Rectal smooth muscle tissue (tissue), 1 donor: Measurements from ENCODE around the gene IQCH.

ENCODE experiments used
- H3K27ac ChIP-seq: one replicate; pipeline ENCODE4 v1.7.0; 2013; ENCODE audit warnings: low read depth, low read length, inconsistent platforms
- H3K27me3 ChIP-seq: one replicate; pipeline ENCODE4 v1.7.0; 2013; ENCODE audit warnings: low read length; ENCODE audit not compliant: control insufficient read depth, insufficient read depth
- H3K36me3 ChIP-seq: one replicate; pipeline ENCODE4 v1.7.0; 2013; ENCODE audit warnings: low read length; ENCODE audit not compliant: control insufficient read depth, insufficient read depth
- H3K4me1 ChIP-seq: one replicate; pipeline ENCODE4 v1.7.0; 2013; ENCODE audit warnings: low read length; ENCODE audit not compliant: control insufficient read depth, insufficient read depth
- H3K4me3 ChIP-seq: one replicate; pipeline ENCODE4 v1.7.0; 2013; ENCODE audit warnings: low read length
- H3K9ac ChIP-seq: one replicate; pipeline ENCODE4 v1.7.0; 2013; ENCODE audit warnings: low read length

Gene IQCH

DNA sequence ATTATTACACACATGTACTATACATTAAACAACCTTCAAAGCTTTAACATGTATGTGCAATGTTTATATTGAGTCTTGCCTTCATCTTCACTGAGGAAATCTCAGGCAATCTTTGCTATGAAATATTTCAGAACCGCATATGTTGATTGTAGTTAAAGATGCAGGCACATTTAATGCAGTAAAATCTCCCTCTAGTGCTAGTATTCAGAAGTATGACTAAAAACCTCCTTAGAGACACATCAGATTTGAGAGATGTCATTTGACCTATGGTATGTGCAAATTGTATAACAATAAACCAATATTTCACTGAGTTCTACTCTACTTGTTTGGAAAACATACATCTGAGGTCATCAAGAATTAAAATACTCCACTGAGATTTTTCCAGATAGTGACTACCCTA lies 142.6 kb downstream of the IQCH start:
- no peak overlapping the region for H3K27ac ChIP-seq
- H3K9ac ChIP-seq: no peak overlapping the region
- no peaks in the 10 kb centered on the region for H3K27me3 ChIP-seq

GRCh38 chr15:67399925-67400324 lies 145.3 kb downstream of the IQCH start:
- Histone ChIP-seq H3K4me3 (no peak overlapping the region), H3K9ac (no peak overlapping the region), H3K27ac (no peak overlapping the region), H3K36me3 (no peaks in the 10 kb centered on the region), H3K27me3 (no peaks in the 10 kb centered on the region), H3K4me1 (no peaks in the 10 kb centered on the region)

More for the DNA sequence above, 142.6 kb downstream of the IQCH start:
- H3K4me1 ChIP-seq: no peaks in the 10 kb centered on the region
- no peak overlapping the region for H3K4me3 ChIP-seq
- no peaks in the 10 kb centered on the region for H3K36me3 ChIP-seq

DNA sequence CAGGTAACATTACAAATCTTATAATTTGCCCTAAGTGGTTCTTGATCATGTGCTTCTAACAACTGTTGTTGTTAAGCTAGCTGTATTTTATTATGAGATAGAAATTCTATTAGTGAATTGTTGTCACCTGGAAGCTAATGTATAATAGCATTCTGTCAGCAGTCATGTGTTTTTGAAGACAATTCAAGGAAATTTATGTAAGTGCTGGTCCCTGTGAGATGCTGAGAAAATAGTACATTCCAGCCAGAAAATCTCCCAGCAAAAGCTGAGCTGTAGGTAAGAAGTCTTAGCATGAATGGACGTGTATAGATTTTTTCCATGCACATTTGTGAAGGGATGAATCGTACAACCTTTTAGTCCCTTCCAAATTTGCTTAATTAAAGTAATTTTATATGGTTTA lies 146.3 kb downstream of the IQCH start:
- Histone ChIP-seq H3K9ac (no peak overlapping the region), H3K27ac (no peak overlapping the region), H3K36me3 (no peaks in the 10 kb centered on the region), H3K4me1 (no peaks in the 10 kb centered on the region), H3K4me3 (no peak overlapping the region), H3K27me3 (no peaks in the 10 kb centered on the region)

GRCh38 chr15:67401336-67401735 lies 146.8 kb downstream of the IQCH start:
- Histone ChIP-seq H3K4me1 (no peaks in the 10 kb centered on the region), H3K36me3 (no peaks in the 10 kb centered on the region), H3K9ac (no peak overlapping the region), H3K27me3 (no peaks in the 10 kb centered on the region), H3K4me3 (no peak overlapping the region), H3K27ac (no peak overlapping the region)

GRCh38 chr15:67403428-67404154 lies 149.0 kb downstream of the IQCH start:
- H3K36me3 ChIP-seq: no peaks in the 10 kb centered on the region
- H3K4me1 ChIP-seq: no peaks in the 10 kb centered on the region
- H3K4me3 ChIP-seq: no peak overlapping the region
- no peak overlapping the region for H3K27ac ChIP-seq
- H3K27me3 ChIP-seq: no peaks in the 10 kb centered on the region
- H3K9ac ChIP-seq: no peak overlapping the region

DNA sequence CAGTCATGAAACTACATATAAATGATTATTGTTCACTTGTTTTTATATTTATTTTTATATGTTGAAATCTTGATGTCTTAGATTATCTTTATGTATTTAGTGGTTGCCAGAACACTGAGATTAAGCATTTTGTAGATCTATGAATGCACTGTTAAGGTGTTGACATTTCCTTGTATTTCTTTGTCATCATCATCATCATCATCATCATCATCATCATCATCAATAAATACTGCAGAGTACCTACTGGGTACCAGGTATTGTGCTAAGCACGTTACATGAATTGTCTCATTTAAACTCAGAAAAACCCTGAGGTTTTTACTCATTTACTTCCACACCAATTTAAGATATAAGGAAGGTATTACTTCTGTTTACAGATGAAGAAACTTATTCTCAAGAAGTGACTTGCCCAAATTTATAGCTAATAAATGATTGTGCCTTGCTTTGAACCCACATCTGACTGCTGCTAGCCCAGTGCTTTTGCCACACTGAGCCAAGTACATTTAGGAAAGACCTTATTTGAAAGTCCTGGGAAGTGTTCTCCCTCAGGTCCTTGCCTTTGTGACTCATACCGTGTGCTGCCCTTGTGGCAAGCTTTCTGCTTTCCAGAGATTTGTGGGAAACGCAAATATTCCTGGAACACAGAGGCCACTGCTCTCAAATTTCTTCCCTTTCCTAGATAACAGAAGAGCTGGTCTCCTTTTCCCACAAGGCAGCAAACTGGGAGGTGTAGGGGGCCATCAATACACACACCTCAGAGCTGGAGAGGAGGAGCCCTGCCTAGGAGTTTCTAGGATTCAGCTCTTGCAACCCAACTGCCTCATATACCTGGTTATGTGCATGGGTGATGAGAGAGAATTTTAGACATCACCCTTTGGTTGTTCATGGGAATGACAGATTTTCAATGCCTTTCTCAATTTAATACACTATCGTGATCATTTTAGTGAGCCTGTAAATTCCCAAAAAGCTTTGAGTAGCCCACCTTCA lies 150.9 kb downstream of the IQCH start:
- H3K36me3 ChIP-seq: no peaks in the 10 kb centered on the region

GRCh38 chr15:67406257-67406861 lies 151.8 kb downstream of the IQCH start:
- H3K36me3 ChIP-seq: no peaks in the 10 kb centered on the region
- H3K27ac ChIP-seq: no peak overlapping the region
- H3K27me3 ChIP-seq: no peaks in the 10 kb centered on the region
- no peak overlapping the region for H3K4me3 ChIP-seq
- no peak overlapping the region for H3K9ac ChIP-seq
- no peaks in the 10 kb centered on the region for H3K4me1 ChIP-seq

More for the DNA sequence above, 150.9 kb downstream of the IQCH start:
- Histone ChIP-seq H3K4me1 (no peaks in the 10 kb centered on the region), H3K27me3 (no peaks in the 10 kb centered on the region), H3K27ac (no peak overlapping the region), H3K9ac (no peak overlapping the region), H3K4me3 (no peak overlapping the region)

GRCh38 chr15:67407786-67408185 lies 153.2 kb downstream of the IQCH start:
- no peak overlapping the region for H3K27ac ChIP-seq
- no peak overlapping the region for H3K4me3 ChIP-seq
- no peaks in the 10 kb centered on the region for H3K4me1 ChIP-seq
- H3K9ac ChIP-seq: no peak overlapping the region
- no peaks in the 10 kb centered on the region for H3K27me3 ChIP-seq
- no peaks in the 10 kb centered on the region for H3K36me3 ChIP-seq

DNA sequence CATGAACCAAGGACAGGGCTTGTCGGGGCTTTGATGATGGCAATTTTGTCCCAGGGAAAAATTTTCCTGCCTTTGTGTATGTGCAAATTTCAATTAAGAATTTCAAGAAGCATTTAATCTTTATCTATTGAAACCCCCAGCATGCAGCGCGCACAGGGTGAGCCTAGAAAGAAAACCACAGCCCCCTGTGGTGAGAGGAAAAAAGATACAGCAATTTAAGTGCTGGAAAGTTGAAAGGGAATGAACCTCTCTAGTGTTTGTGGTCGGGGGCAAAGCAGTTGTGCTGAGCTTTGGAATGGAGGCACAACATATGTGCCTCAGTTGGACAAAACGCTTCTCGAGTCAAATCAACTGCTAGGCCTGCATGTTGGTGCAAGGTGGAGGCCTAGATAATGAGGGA lies 154.6 kb downstream of the IQCH start:
- H3K27me3 ChIP-seq: no peaks in the 10 kb centered on the region
- no peaks in the 10 kb centered on the region for H3K36me3 ChIP-seq
- no peaks in the 10 kb centered on the region for H3K4me1 ChIP-seq
- H3K4me3 ChIP-seq: no peak overlapping the region
- H3K9ac ChIP-seq: no peak overlapping the region
- H3K27ac ChIP-seq: no peak overlapping the region

DNA sequence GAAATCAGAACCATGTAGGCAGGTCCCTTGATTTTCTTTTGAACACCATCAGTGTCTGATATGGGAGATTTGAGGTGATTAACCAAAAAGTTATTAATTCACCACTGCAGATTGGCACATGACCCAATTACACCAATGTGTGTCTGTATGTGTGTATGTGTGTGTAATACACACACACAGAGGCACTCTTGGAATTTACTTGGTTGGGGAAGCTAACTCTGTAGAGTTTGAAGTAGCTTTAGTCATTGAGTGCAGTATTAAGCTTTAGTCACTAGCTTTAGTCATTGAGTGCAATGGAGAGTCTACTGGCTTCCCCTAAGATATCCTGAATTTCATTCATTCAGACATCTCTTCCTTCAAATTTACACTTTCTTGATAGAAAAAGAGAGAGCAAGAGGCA lies 156.9 kb downstream of the IQCH start:
- Histone ChIP-seq H3K27me3 (no peaks in the 10 kb centered on the region), H3K4me3 (no peak overlapping the region), H3K4me1 (no peaks in the 10 kb centered on the region), H3K27ac (no peak overlapping the region), H3K9ac (no peak overlapping the region), H3K36me3 (no peaks in the 10 kb centered on the region)

DNA sequence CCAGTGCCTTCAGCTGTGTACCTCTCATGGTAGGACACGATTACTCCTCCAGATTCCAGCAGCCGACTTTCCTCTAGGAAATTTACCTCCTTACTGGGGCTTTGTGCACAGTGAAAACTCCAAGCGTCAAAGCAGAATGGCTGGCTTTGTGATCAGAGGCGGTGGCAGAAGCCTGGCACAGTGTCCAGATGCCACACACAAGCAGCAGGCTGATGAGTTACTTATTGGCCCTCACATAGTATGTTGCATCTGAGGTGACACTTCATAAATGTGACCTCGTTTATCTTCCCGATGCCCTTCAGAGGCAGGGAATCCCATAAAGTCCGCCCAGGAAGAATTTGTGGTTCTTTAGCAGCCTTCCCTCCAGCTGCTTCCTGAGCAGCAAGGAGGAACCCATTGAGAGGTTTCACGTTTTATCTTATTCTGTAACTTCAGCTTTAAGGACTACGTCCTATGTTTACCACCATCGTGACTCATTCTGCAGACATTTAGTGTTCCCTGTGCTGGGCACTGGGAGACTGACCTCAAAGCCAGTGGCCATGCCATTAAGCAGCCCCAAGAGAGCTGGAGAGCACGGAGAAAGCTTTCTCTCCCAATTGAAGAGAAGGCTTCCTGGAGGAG lies 159.3 kb downstream of the IQCH start:
- Histone ChIP-seq H3K27ac (no peak overlapping the region), H3K27me3 (no peaks in the 10 kb centered on the region), H3K9ac (no peak overlapping the region), H3K36me3 (no peaks in the 10 kb centered on the region), H3K4me3 (no peak overlapping the region), H3K4me1 (no peaks in the 10 kb centered on the region)

- no peaks in the 10 kb centered on the region for H3K36me3 ChIP-seq
These were observed 160.6 kb downstream of the IQCH start for GRCh38 chr15:67415181-67415580.

More at GRCh38 chr15:67415181-67415580, 160.6 kb downstream of the IQCH start:
- no peak overlapping the region for H3K9ac ChIP-seq
- H3K4me1 ChIP-seq: no peaks in the 10 kb centered on the region
- H3K4me3 ChIP-seq: no peak overlapping the region
- H3K27ac ChIP-seq: no peak overlapping the region
- H3K27me3 ChIP-seq: no peaks in the 10 kb centered on the region
